ENCODE data around the gene GORASP2. TPM values are rescaled to one million over a fixed set of nuclear protein-coding genes. Genes with fewer than 3 reads are reported as not detected.
"Not testable (repeated sequence)": the region's sequence is repeated elsewhere in the genome, so short reads cannot be mapped to it uniquely, and the experiment has no call there.

GORASP2 gene
- total RNA-seq, 1 donor from 2014 or later: 77.7 TPM

DNA sequence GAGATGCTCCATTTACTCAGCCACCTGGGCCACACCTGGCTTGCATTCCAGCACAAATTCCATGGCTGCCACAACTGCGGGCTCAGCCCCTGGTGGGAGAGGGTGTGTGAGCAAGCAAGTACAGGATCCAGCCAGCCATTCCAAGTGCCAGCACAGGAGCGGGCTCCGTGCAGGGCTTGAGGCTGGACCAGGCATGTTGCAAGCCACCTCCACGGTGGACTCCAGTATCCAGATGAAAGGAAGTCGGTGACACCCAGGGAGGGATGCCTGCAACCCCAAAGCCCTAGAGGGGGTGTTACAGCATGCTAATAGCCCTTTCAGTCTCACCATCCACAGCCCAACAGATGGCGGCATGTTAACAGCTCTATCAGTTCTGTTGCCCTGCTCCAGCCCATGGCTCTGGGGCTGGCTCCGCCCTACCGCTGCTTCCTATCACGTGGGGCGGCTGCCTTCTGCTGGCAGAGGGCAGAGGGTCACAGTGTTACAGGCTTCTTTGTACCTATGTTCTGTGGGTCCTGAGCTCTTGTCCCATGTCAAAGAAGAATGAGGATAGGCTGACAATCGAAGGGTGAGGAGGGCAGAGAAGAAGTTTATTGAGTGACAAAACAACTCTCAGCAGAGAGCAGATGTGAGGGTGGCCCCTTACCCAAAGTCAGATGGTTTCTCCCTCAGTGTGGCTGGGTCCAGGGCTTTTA, 11.7 kb upstream of the GORASP2 start:
- Mint-ChIP-seq H3K4me1 (ENCODE audit: unreplicated experiment) (no peaks in the 10 kb centered on the region), H3K9me3 (peaks cover 12% of the 10 kb centered on the region), H3K27ac (no peak overlapping the region), H3K4me3 (no peak overlapping the region), H3K36me3 (peaks cover 4% of the 10 kb centered on the region), H3K27me3 (no peaks in the 10 kb centered on the region)
- no peak for DNase-seq (ENCODE audit: extremely low spot score, unreplicated experiment)
- no peak for TF ChIP-seq CTCF (conservative IDR thresholded peaks at IDR 0.05)

DNA sequence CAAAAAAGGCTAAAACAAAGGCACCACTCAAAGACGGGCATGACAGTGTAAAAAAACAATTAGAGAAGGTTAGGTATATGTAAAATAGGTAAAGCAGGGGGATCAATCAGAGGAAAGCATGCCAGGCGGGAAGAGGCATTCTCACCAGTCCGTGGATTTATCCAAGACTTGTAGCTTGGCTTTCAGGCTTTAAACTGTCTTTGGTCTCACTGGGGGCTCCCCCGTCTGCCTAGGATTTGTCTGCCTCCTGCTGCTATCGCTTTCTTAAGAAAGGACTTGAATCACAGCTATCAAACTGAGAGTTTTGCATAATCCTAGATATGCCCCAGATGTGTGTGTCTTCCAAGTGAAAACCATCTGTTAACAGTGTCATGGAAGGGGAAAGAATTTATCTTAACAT, 11.1 kb upstream of the GORASP2 start:
- Mint-ChIP-seq H3K9me3 (peaks cover 12% of the 10 kb centered on the region), H3K36me3 (peaks cover 4% of the 10 kb centered on the region), H3K27ac (no peak overlapping the region), H3K27me3 (no peaks in the 10 kb centered on the region), H3K4me1 (ENCODE audit: unreplicated experiment) (no peaks in the 10 kb centered on the region), H3K4me3 (no peak overlapping the region)
- TF ChIP-seq CTCF (conservative IDR thresholded peaks at IDR 0.05): no peak
- no peak for DNase-seq (ENCODE audit: extremely low spot score, unreplicated experiment)

DNA sequence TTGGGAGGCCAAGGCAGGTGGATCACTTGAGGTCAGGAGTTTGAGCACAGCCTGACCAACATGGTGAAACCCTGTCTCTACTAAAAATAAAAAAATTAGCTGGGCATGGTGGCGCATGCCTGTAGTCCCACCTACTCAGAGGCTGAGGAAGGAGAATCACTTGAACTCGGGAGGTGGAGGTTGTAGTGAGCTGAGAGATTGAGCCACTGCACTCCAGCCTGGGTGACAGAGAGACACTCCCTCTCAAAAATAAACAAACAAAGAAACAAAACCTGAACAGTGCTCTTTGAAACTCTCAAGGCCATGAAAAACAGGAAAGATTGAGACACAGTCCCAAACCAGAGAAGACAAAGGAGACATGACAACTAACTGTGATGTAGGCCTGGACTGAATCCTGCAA, 7.2 kb upstream of the GORASP2 start:
- not testable (repeated sequence) for DNase-seq (ENCODE audit: extremely low spot score, unreplicated experiment); H3K4me3 Mint-ChIP-seq; H3K9me3 Mint-ChIP-seq; H3K36me3 Mint-ChIP-seq; H3K27me3 Mint-ChIP-seq; H3K27ac Mint-ChIP-seq; H3K4me1 Mint-ChIP-seq (ENCODE audit: unreplicated experiment)

DNA sequence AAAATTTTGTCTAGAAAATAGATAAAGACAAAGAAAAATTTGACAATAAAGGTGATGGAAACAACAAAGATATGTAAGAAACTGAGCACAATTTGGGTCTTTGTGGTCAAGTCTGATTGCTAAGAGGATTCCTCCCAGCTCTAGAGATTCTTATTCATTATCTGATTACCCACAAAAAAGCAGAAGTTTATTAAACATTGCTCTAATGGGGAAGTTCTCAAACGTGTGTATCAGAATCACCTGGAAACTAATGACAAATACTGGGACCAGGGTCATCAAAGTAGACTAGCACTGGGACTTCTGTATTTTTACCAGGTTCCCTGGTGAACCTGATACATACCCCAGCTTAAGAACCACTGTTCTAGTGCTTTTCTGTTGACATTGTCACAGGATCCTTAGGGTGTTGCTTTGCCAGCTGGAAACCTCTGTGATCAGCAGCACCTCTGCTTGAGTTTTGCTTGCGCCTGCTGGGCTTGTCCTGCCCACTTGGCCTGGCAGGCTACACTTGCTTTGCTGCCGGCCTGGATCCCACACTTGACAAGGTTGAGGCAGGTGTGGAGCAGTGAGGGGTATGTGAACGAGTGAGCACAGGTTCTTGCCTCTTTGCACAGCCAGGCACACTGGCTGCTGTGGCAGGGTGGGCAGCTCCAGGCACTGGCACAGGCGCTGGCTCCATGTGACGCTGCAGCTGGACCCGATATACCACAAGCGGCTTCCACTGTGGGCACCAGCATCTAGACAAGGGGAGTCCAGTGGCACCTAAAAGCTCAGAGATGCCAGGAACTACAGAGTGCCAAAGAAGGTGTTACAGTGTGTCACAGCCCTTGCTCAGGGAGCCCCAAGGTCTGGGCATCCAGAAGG, 6.2 kb upstream of the GORASP2 start:
- peaks cover 1% of the 10 kb centered on the region for H3K9me3 Mint-ChIP-seq

DNA sequence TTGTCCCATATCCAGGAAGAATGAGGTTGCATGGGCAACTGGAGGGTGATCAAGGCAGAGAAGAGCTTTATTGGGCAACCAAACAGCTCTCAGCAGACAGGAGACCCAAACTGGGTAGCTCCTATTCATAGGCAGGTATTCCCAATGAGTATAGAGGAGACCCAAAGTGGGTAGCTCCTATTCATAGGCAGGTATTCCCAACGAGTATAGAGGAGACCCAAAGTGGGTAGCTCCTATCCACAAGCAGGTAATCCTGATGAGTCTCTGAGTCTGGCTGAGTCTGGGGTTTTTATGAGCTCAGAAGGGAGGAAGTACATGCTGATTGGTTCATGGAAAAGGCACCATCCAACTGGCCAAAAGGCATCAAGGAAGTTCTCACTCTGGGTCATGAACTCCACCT, 5.3 kb upstream of the GORASP2 start:
- no peak overlapping the region for H3K4me3 Mint-ChIP-seq
- no peak for DNase-seq (ENCODE audit: extremely low spot score, unreplicated experiment)
- no peaks in the 10 kb centered on the region for H3K36me3 Mint-ChIP-seq
- no peaks in the 10 kb centered on the region for H3K27me3 Mint-ChIP-seq
- H3K27ac Mint-ChIP-seq: no peak overlapping the region
- no peak for TF ChIP-seq CTCF (conservative IDR thresholded peaks at IDR 0.05)
- H3K9me3 Mint-ChIP-seq: peaks cover 4% of the 10 kb centered on the region
- H3K4me1 Mint-ChIP-seq (ENCODE audit: unreplicated experiment): peaks cover 7% of the 10 kb centered on the region

More for the DNA sequence above, 6.2 kb upstream of the GORASP2 start:
- Mint-ChIP-seq H3K4me1 (ENCODE audit: unreplicated experiment) (no peaks in the 10 kb centered on the region), H3K36me3 (no peaks in the 10 kb centered on the region), H3K4me3 (no peak overlapping the region), H3K27me3 (no peaks in the 10 kb centered on the region), H3K27ac (no peak overlapping the region)
- no peak for TF ChIP-seq CTCF (conservative IDR thresholded peaks at IDR 0.05)
- no peak for DNase-seq (ENCODE audit: extremely low spot score, unreplicated experiment)

DNA sequence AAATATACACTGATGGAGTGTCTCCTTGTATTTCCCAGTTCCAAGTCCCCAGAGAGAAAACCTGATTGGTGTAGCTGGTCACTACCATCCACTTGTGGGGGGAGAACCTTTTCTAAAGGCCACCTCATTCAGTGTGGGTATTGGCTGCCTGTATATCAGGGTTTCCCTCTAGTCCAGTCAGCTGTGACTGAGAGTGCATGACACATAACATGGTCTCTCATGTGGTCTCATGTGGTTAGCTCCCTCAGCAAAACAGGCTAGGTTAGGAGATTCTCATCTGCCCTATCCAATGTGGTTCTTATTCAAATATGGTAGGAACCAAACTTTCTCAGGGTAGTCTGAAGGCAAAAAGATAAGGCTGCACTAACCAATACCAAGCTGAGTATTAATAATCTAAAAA, 4.1 kb upstream of the GORASP2 start:
- no peaks in the 10 kb centered on the region for H3K36me3 Mint-ChIP-seq
- no peak for DNase-seq (ENCODE audit: extremely low spot score, unreplicated experiment)
- peaks cover 4% of the 10 kb centered on the region for H3K9me3 Mint-ChIP-seq
- H3K4me1 Mint-ChIP-seq (ENCODE audit: unreplicated experiment): peaks cover 7% of the 10 kb centered on the region
- H3K4me3 Mint-ChIP-seq: no peak overlapping the region
- no peak overlapping the region for H3K27ac Mint-ChIP-seq
- no peak for TF ChIP-seq CTCF (conservative IDR thresholded peaks at IDR 0.05)
- no peaks in the 10 kb centered on the region for H3K27me3 Mint-ChIP-seq

Data from type B pancreatic cell (in vitro differentiated cells).